ENCODE results near the gene RP2.

RP2 gene

GRCh38 chrX:46849933-46850332 is 13.1 kb downstream of the RP2 start:
- DNase-seq, result no peak

- DNase-seq, result no peak
These were observed 13.9 kb downstream of the RP2 start for GRCh38 chrX:46850771-46851170.

- no peak for DNase-seq
These were observed 19.6 kb downstream of the RP2 start for GRCh38 chrX:46856483-46856882.

- no peak for DNase-seq
These were observed 23.7 kb downstream of the RP2 start for GRCh38 chrX:46860557-46860956.

GRCh38 chrX:46863072-46863471 is 26.2 kb downstream of the RP2 start:
- DNase-seq, result no peak

- DNase-seq, result no peak
These were observed 27.8 kb downstream of the RP2 start for GRCh38 chrX:46864606-46865005.

- no peak for DNase-seq
These were observed 28.4 kb downstream of the RP2 start for GRCh38 chrX:46865281-46865680.

GRCh38 chrX:46866726-46867125 is 29.9 kb downstream of the RP2 start:
- no peak for DNase-seq

GRCh38 chrX:46873746-46874145 is 36.9 kb downstream of the RP2 start:
- no peak for DNase-seq

GRCh38 chrX:46876901-46877300 is 40.1 kb downstream of the RP2 start:
- DNase-seq, result no peak

GRCh38 chrX:46882266-46882665 is 45.4 kb downstream of the RP2 start:
- no peak for DNase-seq

GRCh38 chrX:46884799-46885198 is 48.0 kb downstream of the RP2 start:
- DNase-seq, result no peak

- DNase-seq, result no peak
These were observed 61.4 kb downstream of the RP2 start for GRCh38 chrX:46898207-46898606.

GRCh38 chrX:46903458-46904242 is 66.8 kb downstream of the RP2 start:
- DNase-seq, result peak; percentile 86

- DNase-seq, result no peak
These were observed 67.8 kb downstream of the RP2 start for GRCh38 chrX:46904626-46905025.

- DNase-seq, result no peak
These were observed 73.6 kb downstream of the RP2 start for GRCh38 chrX:46910415-46910814.

GRCh38 chrX:46912098-46912602 is 75.3 kb downstream of the RP2 start, which contains the start of gene JADE3:
TSS of gene JADE3 (plus strand) at chrX:46912421. CDS start at chrX:46984895, 72,474 bp downstream.
- peak; percentile 80 for DNase-seq

- peak; percentile 36 for DNase-seq
These were observed 76.0 kb downstream of the RP2 start for GRCh38 chrX:46912603-46913491.

- no peak for DNase-seq
These were observed 76.8 kb downstream of the RP2 start for GRCh38 chrX:46913667-46914066.

GRCh38 chrX:46916273-46916672 is 79.4 kb downstream of the RP2 start:
- DNase-seq, result no peak

- DNase-seq, result no peak
These were observed 80.8 kb downstream of the RP2 start for GRCh38 chrX:46917622-46918021.

GRCh38 chrX:46918434-46918833 is 81.6 kb downstream of the RP2 start:
- DNase-seq, result no peak

- no peak for DNase-seq
These were observed 83.4 kb downstream of the RP2 start for GRCh38 chrX:46920235-46920634.

GRCh38 chrX:46922611-46923010 is 85.8 kb downstream of the RP2 start:
- DNase-seq, result no peak
